ENCODE data around the gene CMTM1.

- TF ChIP-seq, protein P1, sequence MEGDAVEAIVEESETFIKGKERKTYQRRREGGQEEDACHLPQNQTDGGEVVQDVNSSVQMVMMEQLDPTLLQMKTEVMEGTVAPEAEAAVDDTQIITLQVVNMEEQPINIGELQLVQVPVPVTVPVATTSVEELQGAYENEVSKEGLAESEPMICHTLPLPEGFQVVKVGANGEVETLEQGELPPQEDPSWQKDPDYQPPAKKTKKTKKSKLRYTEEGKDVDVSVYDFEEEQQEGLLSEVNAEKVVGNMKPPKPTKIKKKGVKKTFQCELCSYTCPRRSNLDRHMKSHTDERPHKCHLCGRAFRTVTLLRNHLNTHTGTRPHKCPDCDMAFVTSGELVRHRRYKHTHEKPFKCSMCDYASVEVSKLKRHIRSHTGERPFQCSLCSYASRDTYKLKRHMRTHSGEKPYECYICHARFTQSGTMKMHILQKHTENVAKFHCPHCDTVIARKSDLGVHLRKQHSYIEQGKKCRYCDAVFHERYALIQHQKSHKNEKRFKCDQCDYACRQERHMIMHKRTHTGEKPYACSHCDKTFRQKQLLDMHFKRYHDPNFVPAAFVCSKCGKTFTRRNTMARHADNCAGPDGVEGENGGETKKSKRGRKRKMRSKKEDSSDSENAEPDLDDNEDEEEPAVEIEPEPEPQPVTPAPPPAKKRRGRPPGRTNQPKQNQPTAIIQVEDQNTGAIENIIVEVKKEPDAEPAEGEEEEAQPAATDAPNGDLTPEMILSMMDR (IDR thresholded peaks at IDR 0.05): no peak
- TF ChIP-seq ZFX (IDR thresholded peaks at IDR 0.05; ENCODE audit: borderline replicate concordance): no peak
These were observed 53.5 kb downstream of the CMTM1 start for GRCh38 chr16:66619534-66620428.
